Hematopoietic multipotent progenitor cell treated with erythropoietin and hydrocortisone succinate and interleukin-3 and kit ligand, for 8 days (in vitro differentiated cells): Measurements from ENCODE around the gene NUDT1.
"Not testable (repeated sequence)": the region's sequence is repeated elsewhere in the genome, so short reads cannot be mapped to it uniquely, and the experiment has no call there.

Experiments used
- DNase-seq: peaks from one replicate; pipeline ENCODE4 v3.0.0-alpha.2; 2015

The NUDT1 gene

GRCh38 chr7:2251381-2251780 lies 9.4 kb downstream of the NUDT1 start:
- no peak for DNase-seq

- DNase-seq, result no peak
These were observed 10.1 kb downstream of the NUDT1 start for GRCh38 chr7:2251841-2252771.

- DNase-seq, result no peak
These were observed 11.0 kb downstream of the NUDT1 start for GRCh38 chr7:2253021-2253420.

- DNase-seq, result no peak
These were observed 11.7 kb downstream of the NUDT1 start for GRCh38 chr7:2253525-2254244.

- no peak for DNase-seq
These were observed 12.6 kb downstream of the NUDT1 start for GRCh38 chr7:2254429-2255144.

- no peak for DNase-seq
These were observed 13.4 kb downstream of the NUDT1 start for GRCh38 chr7:2255145-2256139.

- DNase-seq, result no peak
These were observed 14.4 kb downstream of the NUDT1 start for GRCh38 chr7:2256306-2257045.

- DNase-seq, result no peak
These were observed 15.1 kb downstream of the NUDT1 start for GRCh38 chr7:2257046-2257551.

- DNase-seq, result no peak
These were observed 15.6 kb downstream of the NUDT1 start for GRCh38 chr7:2257651-2258050.

GRCh38 chr7:2258661-2259365 lies 16.8 kb downstream of the NUDT1 start:
- DNase-seq, result no peak

GRCh38 chr7:2259480-2259879 lies 17.5 kb downstream of the NUDT1 start:
- no peak for DNase-seq

GRCh38 chr7:2260820-2261219 lies 18.8 kb downstream of the NUDT1 start:
- DNase-seq, result no peak

GRCh38 chr7:2261611-2262010 lies 19.6 kb downstream of the NUDT1 start:
- DNase-seq, result no peak

GRCh38 chr7:2263176-2263575 lies 21.1 kb downstream of the NUDT1 start:
- no peak for DNase-seq

- DNase-seq, result no peak
These were observed 22.1 kb downstream of the NUDT1 start for GRCh38 chr7:2264158-2264557.

- no peak for DNase-seq
These were observed 24.9 kb downstream of the NUDT1 start for GRCh38 chr7:2266911-2267310.

GRCh38 chr7:2269089-2269990 lies 27.3 kb downstream of the NUDT1 start:
- not testable (repeated sequence) for DNase-seq

GRCh38 chr7:2269991-2270460 lies 28.0 kb downstream of the NUDT1 start:
- DNase-seq, result no peak

- no peak for DNase-seq
These were observed 28.5 kb downstream of the NUDT1 start for GRCh38 chr7:2270495-2270894.
